HFF-Myc (cell line): ENCODE results near the gene RHCG.
A peak's percentile ranks its signal among the peaks of the same experiment; 100 is the strongest.

Experiments
- DNase-seq: peaks from one replicate; pipeline ENCODE4 v3.0.0-alpha.2; 2011; ENCODE audit warnings: low read depth; ENCODE audit errors: extremely low read depth
- H3K4me3 ChIP-seq: replicated peaks from 2 replicates; pipeline ENCODE4 v1.5.1; 2011; ENCODE audit warnings: low read depth, mild to moderate bottlenecking, control low read depth, low read length
- TF ChIP-seq, protein P1 (sequence below): IDR thresholded peaks from 2 replicates; pipeline ENCODE4 v1.5.1; 2012; ENCODE audit warnings: mild to moderate bottlenecking, low read depth, low read length, control low read depth; ENCODE audit errors: missing control alignments

The RHCG gene

GRCh38 chr15:89497231-89497630, 848 bp upstream of the RHCG start:
- TF ChIP-seq, protein P1, sequence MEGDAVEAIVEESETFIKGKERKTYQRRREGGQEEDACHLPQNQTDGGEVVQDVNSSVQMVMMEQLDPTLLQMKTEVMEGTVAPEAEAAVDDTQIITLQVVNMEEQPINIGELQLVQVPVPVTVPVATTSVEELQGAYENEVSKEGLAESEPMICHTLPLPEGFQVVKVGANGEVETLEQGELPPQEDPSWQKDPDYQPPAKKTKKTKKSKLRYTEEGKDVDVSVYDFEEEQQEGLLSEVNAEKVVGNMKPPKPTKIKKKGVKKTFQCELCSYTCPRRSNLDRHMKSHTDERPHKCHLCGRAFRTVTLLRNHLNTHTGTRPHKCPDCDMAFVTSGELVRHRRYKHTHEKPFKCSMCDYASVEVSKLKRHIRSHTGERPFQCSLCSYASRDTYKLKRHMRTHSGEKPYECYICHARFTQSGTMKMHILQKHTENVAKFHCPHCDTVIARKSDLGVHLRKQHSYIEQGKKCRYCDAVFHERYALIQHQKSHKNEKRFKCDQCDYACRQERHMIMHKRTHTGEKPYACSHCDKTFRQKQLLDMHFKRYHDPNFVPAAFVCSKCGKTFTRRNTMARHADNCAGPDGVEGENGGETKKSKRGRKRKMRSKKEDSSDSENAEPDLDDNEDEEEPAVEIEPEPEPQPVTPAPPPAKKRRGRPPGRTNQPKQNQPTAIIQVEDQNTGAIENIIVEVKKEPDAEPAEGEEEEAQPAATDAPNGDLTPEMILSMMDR, result no peak
- no peak overlapping the region for H3K4me3 ChIP-seq
- no peak for DNase-seq

- TF ChIP-seq, protein P1, result no peak
- no peak overlapping the region for H3K4me3 ChIP-seq
- no peak for DNase-seq
Measured at GRCh38 chr15:89495638-89496145, 691 bp downstream of the RHCG start.

DNA sequence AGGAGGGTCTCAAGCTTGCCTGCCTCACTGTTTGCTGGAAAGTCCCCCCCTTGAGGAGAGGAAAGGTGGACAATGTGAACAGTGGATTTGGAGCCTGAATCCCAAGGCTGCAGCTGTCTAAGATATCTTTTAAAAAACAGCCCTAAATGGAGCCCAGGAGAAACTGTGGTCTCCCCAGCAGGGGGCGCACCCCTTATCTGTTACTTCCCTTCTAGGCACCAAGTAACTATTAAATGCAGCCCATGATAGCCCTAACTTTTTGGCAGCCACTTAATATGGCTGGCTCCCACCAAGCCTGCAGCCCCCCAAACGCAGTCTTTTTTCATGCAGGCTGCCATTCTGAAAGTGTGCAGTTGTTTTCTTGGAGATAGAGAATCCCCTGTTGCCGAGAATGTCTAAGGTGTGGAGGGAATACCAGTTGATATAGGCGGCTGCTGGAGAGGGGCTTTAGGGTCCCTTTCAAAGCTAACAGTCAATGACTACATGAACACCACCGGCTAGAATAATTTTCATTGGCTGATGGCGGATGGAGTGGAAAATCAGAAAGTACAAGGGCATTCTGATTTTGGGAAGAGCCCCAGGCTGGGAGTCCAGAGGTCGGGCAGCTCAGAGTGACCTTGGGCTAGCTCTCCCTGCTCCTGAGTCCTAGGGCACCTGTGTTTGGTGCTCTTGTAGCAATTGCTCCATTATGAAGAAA, 1.3 kb downstream of the RHCG start:
- DNase-seq, result no peak
- H3K4me3 ChIP-seq, result no peak overlapping the region
- TF ChIP-seq, protein P1, result peak; percentile 55

- no peak for DNase-seq
- H3K4me3 ChIP-seq, result no peak overlapping the region
- TF ChIP-seq, protein P1, result no peak
Measured at GRCh38 chr15:89494031-89494430, 2.4 kb downstream of the RHCG start.

DNA sequence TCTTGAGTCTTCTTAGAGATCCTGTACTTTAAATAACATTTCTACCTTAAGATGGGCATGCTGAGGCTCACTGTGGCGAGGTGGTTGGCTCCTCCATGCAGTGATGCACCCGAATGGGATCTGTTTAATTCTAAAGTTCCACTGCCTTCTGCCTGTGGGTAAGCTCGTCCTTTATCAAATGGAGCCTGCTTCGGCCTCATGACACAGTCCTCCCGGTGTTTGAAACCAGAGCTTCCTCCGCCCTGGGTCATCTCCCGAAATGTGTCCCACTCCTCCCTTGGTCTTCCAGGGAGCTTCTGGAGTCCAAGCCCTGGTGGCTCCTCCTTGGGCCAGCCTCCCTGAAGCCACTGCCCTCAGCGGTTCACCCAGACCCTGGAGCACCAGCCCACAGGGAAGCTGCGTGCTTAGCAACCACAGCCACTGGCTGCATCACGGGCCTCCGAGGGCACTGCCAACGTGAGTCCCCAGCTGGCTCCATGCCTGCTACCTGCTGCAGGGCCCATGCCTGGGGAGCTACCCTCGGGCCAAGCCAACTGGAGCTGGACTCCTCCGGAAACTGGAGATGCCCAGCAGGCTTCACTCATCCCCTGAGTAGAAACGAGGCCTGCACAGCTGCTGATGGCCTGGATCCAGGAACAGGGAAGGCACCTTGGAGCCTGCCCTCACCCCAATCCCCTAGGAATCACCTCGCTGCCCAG, 3.3 kb downstream of the RHCG start:
- TF ChIP-seq, protein P1, result no peak
- no peak for DNase-seq
- no peak overlapping the region for H3K4me3 ChIP-seq

- no peak overlapping the region for H3K4me3 ChIP-seq
- no peak for DNase-seq
- TF ChIP-seq, protein P1, result peak; percentile 55
Measured at GRCh38 chr15:89492111-89492641, 4.2 kb downstream of the RHCG start.
